ENCODE data around the gene RCSD1.

The RCSD1 gene

DNA sequence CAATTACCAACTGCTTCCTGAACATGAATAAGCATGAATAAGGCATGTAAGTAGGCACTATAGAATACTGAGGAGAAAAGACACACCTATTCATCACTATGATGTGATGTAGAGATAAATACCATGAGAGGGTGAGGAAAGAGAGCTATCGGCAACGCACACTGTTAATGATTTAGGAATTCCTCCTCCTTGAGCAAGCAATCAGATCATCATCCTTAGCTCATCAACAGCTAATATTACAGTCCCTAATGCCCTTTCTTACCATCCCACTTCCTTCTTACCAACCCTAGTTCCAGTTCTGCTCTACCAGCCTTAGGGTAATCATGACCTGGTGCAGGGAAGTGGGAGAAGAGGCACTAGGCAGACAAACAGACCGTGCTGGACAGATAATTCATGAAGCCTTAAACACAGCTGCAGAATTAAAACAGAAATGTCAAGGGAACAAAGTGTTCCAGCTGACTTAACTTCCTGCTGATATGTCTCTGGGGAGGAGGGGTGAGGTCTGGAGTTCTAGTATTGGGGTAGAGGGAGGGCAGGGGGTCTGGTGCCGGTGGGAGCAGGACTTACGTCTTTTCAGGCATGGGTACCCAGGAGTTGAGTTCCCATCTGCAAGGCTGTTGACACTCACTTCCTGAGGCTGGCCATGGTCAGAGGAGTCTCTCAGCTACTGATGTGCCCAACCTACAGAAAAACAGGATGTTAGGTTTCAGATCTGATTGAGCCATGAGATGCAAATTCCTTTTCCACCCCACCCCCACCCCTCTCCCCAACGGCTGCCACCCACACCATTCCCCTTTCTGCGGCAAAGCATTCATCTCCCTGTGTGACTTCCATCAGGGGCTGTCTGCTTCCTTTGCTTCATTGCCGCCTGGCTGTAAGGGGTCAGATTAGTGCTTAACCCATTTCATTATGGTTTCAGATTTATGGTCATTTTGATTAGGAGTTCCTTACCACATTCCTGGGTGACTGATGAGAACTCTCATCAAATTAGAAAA lies 12.6 kb upstream of the RCSD1 start:
- POLR2A ChIA-PET (ENCODE audit: low non-redundant PET): no interaction called here
- DNase-seq (ENCODE audit: low spot score): peak; percentile 57
- no peak overlapping the region for H3K27ac ChIP-seq
- CTCF ChIA-PET: interaction anchor here (1.9 to 2.3 kb wide), 2 partner anchors 17 to 71 kb away, joined by 7 to 11 read pairs; no protein-coding TSS in a partner anchor
- TF ChIP-seq, protein P1, sequence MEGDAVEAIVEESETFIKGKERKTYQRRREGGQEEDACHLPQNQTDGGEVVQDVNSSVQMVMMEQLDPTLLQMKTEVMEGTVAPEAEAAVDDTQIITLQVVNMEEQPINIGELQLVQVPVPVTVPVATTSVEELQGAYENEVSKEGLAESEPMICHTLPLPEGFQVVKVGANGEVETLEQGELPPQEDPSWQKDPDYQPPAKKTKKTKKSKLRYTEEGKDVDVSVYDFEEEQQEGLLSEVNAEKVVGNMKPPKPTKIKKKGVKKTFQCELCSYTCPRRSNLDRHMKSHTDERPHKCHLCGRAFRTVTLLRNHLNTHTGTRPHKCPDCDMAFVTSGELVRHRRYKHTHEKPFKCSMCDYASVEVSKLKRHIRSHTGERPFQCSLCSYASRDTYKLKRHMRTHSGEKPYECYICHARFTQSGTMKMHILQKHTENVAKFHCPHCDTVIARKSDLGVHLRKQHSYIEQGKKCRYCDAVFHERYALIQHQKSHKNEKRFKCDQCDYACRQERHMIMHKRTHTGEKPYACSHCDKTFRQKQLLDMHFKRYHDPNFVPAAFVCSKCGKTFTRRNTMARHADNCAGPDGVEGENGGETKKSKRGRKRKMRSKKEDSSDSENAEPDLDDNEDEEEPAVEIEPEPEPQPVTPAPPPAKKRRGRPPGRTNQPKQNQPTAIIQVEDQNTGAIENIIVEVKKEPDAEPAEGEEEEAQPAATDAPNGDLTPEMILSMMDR (conservative IDR thresholded peaks at IDR 0.05; ENCODE audit: low read depth): no peak

DNA sequence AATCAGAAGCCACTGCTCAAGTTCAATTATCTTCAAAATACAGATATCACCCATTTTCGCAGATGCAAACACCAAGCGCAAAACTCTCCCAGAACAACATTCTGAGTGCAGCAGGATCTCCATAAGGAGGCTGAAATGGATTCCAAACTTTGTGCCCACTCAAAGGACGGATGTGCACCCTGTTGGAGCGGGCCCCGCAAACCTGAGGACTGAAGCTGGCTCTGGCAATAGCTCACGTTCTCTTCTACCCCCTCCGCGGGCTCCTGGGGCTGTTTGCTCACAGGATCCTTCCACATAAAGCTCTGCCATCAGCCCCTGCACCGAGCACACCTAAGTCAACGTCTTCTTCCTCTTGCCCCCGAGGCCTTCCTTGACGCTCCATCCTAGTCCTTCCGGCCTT lies 11.7 kb upstream of the RCSD1 start:
- no peak overlapping the region for H3K27ac ChIP-seq
- CTCF ChIA-PET: no interaction called here
- POLR2A ChIA-PET (ENCODE audit: low non-redundant PET): no interaction called here
- TF ChIP-seq, protein P1 (conservative IDR thresholded peaks at IDR 0.05; ENCODE audit: low read depth): no peak
- DNase-seq (ENCODE audit: low spot score): no peak

DNA sequence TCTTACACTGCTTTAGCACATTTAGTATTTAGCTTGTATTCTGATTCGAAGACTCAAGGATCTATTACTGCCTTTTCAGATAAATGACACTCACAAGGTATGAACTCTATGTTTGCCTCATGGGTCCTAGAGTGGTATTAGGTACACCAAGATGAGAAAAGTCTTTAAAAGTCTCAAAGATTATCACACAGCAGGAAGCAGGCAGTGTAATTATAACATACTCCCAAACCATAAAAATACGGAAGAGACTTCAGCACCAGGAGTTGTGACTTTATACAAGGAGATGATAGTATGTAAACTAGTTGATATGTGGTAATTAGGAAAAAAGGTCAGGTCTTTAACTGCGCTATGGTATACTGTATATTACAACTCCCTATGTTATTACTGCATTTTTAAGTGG lies 11.2 kb upstream of the RCSD1 start:
- ChIA-PET POLR2A (ENCODE audit: low non-redundant PET) (no interaction called here), CTCF (interaction anchor here (0.7 kb wide), 1 partner anchor 103 kb away, joined by 3 read pairs; the partner anchor contains the start of gene MPZL1)
- no peak for DNase-seq (ENCODE audit: low spot score)
- TF ChIP-seq, protein P1 (conservative IDR thresholded peaks at IDR 0.05; ENCODE audit: low read depth): no peak
- H3K27ac ChIP-seq: no peak overlapping the region

DNA sequence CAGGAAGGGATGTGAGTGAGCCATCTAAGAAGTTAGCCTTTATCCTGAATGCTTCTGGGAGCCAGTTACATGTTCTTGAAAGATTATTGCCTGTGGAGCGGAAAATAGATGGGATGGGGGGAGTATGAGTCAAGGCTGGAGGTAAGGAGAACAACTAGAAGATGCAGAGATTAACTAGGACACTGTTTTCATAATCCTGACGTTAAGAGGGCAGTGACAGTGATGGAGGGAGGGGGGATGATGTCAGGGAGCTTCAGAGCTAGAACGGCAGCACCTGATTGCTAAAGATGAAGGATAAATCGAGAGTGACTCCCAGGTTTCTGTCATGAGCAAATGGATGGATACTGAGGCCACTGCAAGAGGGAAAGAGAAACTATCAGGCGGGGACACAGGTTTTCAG lies 10.0 kb upstream of the RCSD1 start:
- CTCF ChIA-PET: interaction anchor here (0.7 kb wide), 1 partner anchor 61 kb away, joined by 3 read pairs; no protein-coding TSS in a partner anchor
- no peak overlapping the region for H3K27ac ChIP-seq
- DNase-seq (ENCODE audit: low spot score): no peak
- POLR2A ChIA-PET (ENCODE audit: low non-redundant PET): no interaction called here
- TF ChIP-seq, protein P1 (conservative IDR thresholded peaks at IDR 0.05; ENCODE audit: low read depth): no peak

DNA sequence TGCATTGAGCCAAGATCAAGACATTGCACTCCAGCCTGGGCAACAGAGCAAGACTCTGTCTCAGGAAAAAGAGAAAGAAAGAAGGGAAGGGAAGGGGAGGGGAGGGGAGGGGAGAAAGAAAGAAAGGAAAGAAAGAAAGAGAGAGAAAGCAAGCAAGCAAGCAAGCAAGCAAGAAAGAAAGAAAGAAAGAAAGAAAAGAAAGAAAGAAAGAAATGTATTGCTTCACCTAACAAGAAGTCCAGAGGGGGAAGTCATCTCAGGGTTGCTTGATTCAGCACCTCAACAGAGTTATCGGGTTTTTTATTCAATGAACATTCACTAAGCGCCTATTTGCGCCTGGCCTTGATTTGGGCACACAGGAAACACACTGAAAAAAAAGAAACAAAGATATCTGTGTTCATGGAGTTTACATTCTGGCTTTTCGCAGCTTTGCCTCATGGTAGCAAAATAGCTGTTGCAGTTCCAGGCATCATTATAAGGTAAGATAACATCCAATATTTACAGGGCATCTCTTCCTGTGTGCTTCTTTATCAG lies 8.2 kb upstream of the RCSD1 start:
- CTCF ChIA-PET: no interaction called here
- POLR2A ChIA-PET (ENCODE audit: low non-redundant PET): no interaction called here

DNA sequence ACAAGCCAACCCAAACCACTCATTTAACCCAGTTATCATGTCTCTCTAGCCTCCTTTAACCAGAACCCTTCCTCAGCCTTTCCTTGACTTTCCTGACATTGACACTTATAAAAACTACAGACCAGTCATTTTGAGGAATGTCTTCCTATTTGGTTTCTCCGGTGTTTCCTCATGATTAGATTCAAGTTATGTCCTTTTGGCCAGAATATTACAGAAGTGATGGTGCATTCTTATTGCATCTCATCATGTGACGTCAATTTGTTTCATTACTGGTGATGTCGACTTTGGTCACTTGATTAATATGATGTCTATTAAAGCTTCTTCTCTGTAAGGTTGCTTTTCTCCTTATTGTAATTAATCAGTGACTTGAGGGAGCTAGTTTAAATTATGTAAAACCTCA lies 6.1 kb upstream of the RCSD1 start:
- no peak for DNase-seq (ENCODE audit: low spot score)
- TF ChIP-seq, protein P1 (conservative IDR thresholded peaks at IDR 0.05; ENCODE audit: low read depth): no peak
- ChIA-PET POLR2A (ENCODE audit: low non-redundant PET) (no interaction called here), CTCF (interaction anchor here (0.5 kb wide), 1 partner anchor 56 kb away, joined by 6 read pairs; no protein-coding TSS in a partner anchor)
- H3K27ac ChIP-seq: no peak overlapping the region

More for the DNA sequence above, 8.2 kb upstream of the RCSD1 start:
- TF ChIP-seq, protein P1 (conservative IDR thresholded peaks at IDR 0.05; ENCODE audit: low read depth): no peak
- H3K27ac ChIP-seq: no peak overlapping the region
- no peak for DNase-seq (ENCODE audit: low spot score)
